Kidney (tissue), 14 donors: ENCODE results near the gene ADAM10. TPM values are rescaled to one million over a fixed set of nuclear protein-coding genes. Genes with fewer than 3 reads are reported as not detected.

Experiments used
- DNase-seq, 5 donors: peaks; one replicate each; pipeline ENCODE4 v3.0.0-alpha.2; 2013 to 2020
- FAIRE-seq: peaks from 2 replicates; lab custom pipeline; 2012; peaks lifted over from hg19 to GRCh38; lab: Jason Lieb, UNC
- H3K27ac ChIP-seq, 2 donors: one replicate each; pipeline ENCODE4 v1.7.0; 2013; ENCODE audit warnings: low read depth in 2 of 2, low read length in 2 of 2, inconsistent platforms in 1 of 2
- H3K27me3 ChIP-seq: one replicate; pipeline ENCODE4 v1.7.1; 2013; ENCODE audit warnings: low read length, inconsistent platforms; ENCODE audit not compliant: control insufficient read depth, insufficient read depth
- H3K36me3 ChIP-seq, 3 donors: one replicate each; pipeline versions ENCODE4 v1.7.0 to v1.7.1; 2013; ENCODE audit warnings: low read length in 3 of 3, control low read depth in 1 of 3, inconsistent platforms in 1 of 3; ENCODE audit not compliant: insufficient read depth in 3 of 3, control insufficient read depth in 2 of 3
- H3K4me1 ChIP-seq, 3 donors: one replicate each; pipeline versions ENCODE4 v1.7.0 to v1.7.1; 2013; ENCODE audit warnings: low read length in 3 of 3, inconsistent platforms in 1 of 3, low read depth in 1 of 3; ENCODE audit not compliant: control insufficient read depth in 2 of 3, insufficient read depth in 2 of 3
- H3K4me3 ChIP-seq, 3 donors: one replicate each; pipeline versions ENCODE4 v1.7.0 to v1.8.1; 2013; ENCODE audit warnings: low read length in 3 of 3, control low read depth in 1 of 3, inconsistent platforms in 1 of 3
- H3K9ac ChIP-seq, 3 donors: one replicate each; pipeline versions ENCODE4 v1.7.0 to v1.7.1; 2013; ENCODE audit warnings: low read length in 3 of 3, control low read depth in 1 of 3, inconsistent platforms in 1 of 3
- H3K9me3 ChIP-seq, 3 donors: one replicate each; pipeline versions ENCODE4 v1.7.0 to v1.7.1; 2013; ENCODE audit warnings: low read length in 3 of 3, control low read depth in 1 of 3, inconsistent platforms in 1 of 3; ENCODE audit not compliant: control insufficient read depth in 2 of 3, insufficient read depth in 1 of 3
- CTCF ChIP-seq: IDR thresholded peaks from 3 replicates; pipeline ENCODE4 v1.5.1; 2012; ENCODE audit warnings: mild to moderate bottlenecking, moderate library complexity, borderline replicate concordance; ENCODE audit not compliant: insufficient read depth; ENCODE audit errors: extremely low read depth
- intact Hi-C: fragments of 100-400 bp; cut with DNase I; formaldehyde crosslinking; loops from one replicate; pipeline ENCODE4 v1.11.1; 2022
- polyA plus RNA-seq: library from polyadenylated mRNA; stranded (reverse); fragments of 350-450 nt; fragmentation: Illumina TruSeq; extraction: RNeasy Lipid Tissue Mini Kit (QIAGEN cat#74804); gene quantifications from one replicate; pipeline ENCODE4 v1.2.3, GENCODE V29; 2014; ENCODE audit warnings: low read depth, low replicate concordance; ENCODE audit not compliant: insufficient read depth
- total RNA-seq: library from RNA; stranded (reverse); fragmentation: NEBNext Ultra II Directional; extraction: Animal tissue kit (Norgen Biotek cat#: 25700); gene quantifications from one replicate; pipeline ENCODE4 v1.2.1, GENCODE V29; 2021
- donor health status: control.
- donor health status: control.
- donor health status: control.
- donor health status: control.
- donor health status: control.
- donor health status: DM: yes; HTN: yes; CAD: no.
- donor health status: Normal renal cell carcinoma (clear cell type).

The ADAM10 gene
- total and polyA plus RNA-seq, 2 donors from 2014 or later: 19.5 to 235 TPM

- Histone ChIP-seq H3K9ac (no peak overlapping the region), H3K27ac (no peak overlapping the region), H3K9me3 (no peaks in the 10 kb centered on the region), H3K4me3 (no peak overlapping the region), H3K27me3 (no peaks in the 10 kb centered on the region), H3K4me1 (peaks cover 0 to 6% (median 5%) of the 10 kb centered on the region in 3 donors), H3K36me3 (peaks cover 0 to under 1% (median 0%) of the 10 kb centered on the region in 3 donors)
- FAIRE-seq: no peak
- intact Hi-C loops: no loop called here
- no peak for DNase-seq
- no peak for TF ChIP-seq CTCF
These were observed 11.3 kb downstream of the ADAM10 start for GRCh38 chr15:58738046-58738707.

GRCh38 chr15:58737298-58737697 lies 12.2 kb downstream of the ADAM10 start:
- no peak for TF ChIP-seq CTCF
- FAIRE-seq: no peak
- intact Hi-C loops: no loop called here
- no peak overlapping the region for H3K4me3 ChIP-seq
- H3K9ac ChIP-seq: no peak overlapping the region
- H3K36me3 ChIP-seq: peaks cover 0 to 3% (median 0%) of the 10 kb centered on the region in 3 donors
- H3K27ac ChIP-seq: no peak overlapping the region
- H3K4me1 ChIP-seq: peaks cover 0 to 5% (median 0%) of the 10 kb centered on the region in 3 donors
- no peaks in the 10 kb centered on the region for H3K9me3 ChIP-seq
- no peak for DNase-seq
- H3K27me3 ChIP-seq: no peaks in the 10 kb centered on the region

GRCh38 chr15:58736018-58736643 lies 13.4 kb downstream of the ADAM10 start:
- peaks cover 0 to 3% (median 0%) of the 10 kb centered on the region in 3 donors for H3K36me3 ChIP-seq
- DNase-seq (no peak), FAIRE-seq (no peak)
- H3K9me3 ChIP-seq: no peaks in the 10 kb centered on the region
- H3K27me3 ChIP-seq: no peaks in the 10 kb centered on the region
- no peak overlapping the region for H3K27ac ChIP-seq
- H3K4me3 ChIP-seq: no peak overlapping the region
- intact Hi-C loops: no loop called here
- TF ChIP-seq CTCF: no peak
- peaks cover 0 to 8% (median 2%) of the 10 kb centered on the region in 3 donors for H3K4me1 ChIP-seq
- no peak overlapping the region for H3K9ac ChIP-seq
